Fibroblast of peridontal ligament (primary cell): ENCODE results near the gene RNFT2.

Source experiments
- DNase-seq: peaks from one replicate; pipeline ENCODE4 v3.0.0-alpha.2; 2010; ENCODE audit errors: extremely low read depth

Gene RNFT2

DNA sequence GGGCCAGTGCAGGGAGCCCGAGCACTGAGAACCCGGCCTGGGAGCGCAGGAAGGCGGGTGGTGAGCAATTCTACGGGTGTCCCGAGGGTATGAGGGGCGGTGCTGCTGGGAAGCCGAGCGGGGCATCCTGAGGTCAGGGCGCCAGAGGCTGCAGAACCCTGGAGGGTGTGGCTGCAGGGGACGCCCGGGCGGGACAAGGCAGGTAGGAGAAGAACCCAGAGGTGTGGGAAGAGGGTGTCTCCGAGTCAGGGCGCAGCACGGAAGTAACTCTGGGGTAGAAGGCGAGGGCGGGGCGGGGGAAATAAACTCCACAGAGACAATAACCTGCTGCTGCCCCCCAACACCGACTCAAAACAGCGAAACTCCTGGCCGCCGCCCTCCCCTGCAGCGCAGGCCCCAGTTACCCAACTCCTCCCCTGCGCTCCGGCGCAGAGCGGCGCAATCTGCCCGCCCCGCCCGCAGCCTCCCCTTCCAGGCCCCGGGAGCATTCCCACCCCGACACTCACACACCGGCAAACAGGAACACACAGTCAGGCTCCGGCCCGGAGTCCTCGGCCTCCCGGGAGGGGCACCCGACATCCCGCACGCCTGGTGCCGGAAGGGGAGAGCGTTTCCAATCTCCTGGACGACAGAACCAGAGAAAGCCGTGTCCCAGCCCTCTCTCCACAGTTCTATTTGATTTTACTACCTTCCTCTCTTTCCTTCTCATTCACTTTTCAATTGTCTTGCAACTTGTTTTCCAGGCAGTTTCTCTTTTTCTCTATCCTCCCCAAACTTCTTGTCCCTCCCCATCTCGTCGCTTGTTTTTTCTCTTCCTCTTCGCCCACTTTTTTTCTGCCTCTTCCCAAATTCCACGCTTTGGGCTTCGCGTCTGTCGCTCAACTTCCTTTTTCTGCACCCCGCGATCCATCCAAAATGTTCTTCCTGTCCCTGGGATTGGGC, 140.7 kb downstream of the RNFT2 start:
- DNase-seq, result peak; percentile 13

DNA sequence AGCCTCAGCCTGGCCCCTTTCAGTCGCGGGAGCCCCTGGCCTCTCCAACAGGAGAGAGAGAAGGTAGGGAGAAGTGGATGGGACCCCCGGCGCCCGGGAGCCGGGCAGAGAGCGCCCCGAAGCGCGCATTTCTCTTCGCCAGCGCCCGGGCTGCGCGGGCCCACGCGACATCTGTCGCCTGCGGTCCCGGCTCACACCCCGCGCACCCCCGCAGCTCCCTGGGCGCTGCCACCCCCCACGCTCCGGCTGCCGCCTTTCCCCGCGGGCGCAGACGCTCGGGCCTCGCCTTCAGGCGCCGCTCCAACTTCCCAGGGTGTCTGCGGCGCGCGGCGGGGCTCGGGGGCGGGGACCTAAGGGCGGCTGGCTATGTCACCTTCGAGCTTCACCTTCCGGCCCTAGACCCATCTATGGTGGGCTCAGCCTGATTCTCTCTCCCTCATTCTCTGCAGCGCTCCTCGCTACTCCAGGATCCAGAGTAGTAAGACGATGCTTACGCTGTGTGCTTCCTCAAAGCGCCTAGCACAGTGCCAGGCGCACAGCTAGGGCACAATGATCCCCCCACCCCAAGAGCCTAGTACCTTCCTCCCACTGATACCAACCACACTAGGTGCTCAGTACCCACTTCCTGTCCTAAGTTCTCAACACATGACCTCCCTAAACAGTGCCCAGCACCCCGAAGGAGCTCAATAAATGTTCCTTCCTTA, 141.5 kb downstream of the RNFT2 start:
- no peak for DNase-seq

DNA sequence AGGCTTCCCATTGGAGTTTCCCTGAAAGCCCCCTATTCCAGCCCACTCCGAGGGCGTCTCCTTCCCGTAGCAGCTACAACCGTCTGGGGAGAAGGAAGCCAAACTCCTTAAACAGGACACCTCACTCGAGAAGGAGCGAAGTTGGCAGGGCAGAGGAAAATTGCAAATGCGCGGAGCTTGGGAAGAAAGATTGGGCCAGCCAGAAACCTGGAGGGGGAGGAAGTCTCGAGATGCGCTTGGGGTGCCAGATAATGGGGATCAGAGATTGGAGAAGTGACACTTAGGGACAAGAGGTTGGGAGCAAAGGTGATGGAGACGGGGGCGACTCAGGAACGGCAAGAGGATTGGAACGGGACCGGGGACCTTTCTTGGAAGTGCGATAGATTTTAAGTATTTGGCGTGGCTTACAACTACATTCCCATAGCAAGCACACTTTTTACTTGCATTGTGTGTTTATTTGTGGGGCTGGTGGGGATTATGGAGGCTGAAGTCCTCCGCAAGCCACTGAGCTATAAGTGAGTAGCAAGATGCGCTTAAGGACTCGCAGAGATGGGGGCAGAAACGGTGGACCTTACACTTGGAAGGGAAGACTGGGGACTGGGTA, 142.2 kb downstream of the RNFT2 start:
- DNase-seq, result peak; percentile 31

DNA sequence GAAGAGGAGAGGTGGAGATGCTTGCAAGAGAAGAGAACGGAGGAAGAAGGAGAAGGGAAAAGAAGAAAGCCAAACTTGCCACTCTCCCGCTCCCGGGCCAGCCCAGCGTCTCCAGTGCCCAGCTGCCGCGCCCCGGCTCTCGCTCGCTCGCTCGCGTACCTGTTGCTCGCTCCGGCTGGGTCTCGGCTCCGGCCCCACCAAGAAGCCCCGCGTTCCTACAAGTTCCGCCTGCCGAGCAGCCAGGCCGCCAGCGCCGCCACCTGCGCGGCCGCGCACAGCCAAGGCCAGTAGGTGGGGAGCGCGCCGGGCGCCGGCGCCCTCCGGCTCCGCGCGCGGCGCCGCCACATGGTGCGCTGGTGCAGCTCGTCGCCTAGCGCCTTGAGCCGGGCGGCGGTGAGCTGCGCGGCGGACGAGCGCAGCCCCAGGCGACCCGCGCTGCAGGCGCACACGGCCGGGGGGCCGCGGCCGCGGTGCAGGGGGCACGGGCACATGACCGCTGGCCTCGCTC, 142.8 kb downstream of the RNFT2 start:
- DNase-seq, result no peak

DNA sequence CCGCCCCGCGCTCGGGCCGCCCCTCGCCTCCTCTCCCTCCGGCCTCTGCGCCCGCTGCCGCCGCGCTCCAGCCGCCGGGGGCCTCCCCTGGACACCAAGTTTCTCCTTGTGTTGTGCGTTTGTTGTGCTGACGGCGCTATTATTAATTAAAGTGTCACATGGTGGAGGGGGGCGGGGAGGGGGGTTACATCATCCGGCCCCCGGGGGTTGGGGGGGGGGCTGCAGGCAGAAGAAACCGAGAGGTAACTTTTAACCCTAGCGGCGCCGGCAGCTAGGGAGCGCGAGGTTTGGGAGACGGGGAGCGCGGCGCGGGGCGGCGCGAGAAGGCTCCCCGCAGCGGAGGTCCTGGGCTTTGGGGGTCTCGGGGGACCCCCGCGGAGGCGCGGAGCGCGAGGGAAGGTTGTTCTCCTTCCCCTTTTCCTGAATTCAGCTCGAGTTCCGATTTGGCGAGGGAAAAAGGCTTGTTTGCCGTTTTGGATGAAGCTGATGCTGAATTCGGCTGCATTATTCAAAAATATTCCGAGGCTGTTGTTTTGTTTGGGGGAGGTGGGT, 143.3 kb downstream of the RNFT2 start, which contains the start of gene HRK:
Gene HRK (minus strand): TSS at position 117 of the 552 bp plus-strand sequence. CDS start 134 bp downstream, outside the sequence.
- no peak for DNase-seq

DNA sequence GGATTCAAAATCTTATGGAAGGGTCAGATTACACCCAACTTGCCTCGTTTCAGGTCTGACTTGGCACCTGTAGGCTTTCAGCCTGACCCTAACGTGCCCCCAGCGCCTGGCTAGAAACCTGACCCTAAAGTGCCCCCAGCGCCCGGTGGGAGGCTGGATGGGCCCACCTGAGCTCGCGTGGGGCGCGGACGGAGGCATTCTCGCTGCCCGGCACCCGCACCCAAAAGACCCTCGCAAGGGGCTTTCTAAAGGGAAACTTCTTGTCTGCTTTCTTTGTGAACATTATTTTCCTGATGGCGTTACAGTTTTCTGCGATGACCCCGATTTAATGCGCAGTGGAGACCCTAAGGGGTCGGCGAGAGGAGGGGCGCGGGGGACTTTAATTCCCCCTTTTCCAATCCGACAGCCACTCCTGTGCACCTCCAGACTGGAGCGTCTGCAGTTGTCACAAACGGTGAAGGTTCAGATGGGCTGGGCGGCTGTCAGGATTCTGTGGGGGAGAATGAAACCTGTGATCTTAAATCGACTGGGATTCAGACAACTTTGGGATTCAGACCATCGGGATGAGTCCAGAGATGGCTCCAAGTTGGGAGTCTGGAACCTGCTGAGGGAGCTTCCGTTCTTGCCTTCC, 143.9 kb downstream of the RNFT2 start:
- DNase-seq, result no peak

DNA sequence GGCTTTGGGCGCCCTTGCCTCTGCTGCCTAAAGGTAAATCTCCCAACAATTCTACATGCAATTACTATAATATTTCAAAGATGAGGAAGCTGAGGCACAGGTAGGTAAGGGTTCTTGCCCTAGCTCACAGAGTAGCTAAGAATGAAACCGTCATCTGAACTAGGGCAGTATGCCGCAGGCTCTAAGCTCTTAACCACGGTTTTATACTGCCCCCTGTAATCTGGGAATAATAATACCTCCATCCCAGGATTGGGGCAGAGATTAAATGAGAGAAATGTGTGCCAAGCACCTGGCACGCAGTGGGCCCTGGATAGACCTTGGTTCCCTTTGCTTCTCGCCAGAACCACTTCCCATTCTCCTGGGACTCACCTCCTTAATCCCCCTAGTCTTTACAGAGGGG, 144.6 kb downstream of the RNFT2 start:
- peak; percentile 36 for DNase-seq

DNA sequence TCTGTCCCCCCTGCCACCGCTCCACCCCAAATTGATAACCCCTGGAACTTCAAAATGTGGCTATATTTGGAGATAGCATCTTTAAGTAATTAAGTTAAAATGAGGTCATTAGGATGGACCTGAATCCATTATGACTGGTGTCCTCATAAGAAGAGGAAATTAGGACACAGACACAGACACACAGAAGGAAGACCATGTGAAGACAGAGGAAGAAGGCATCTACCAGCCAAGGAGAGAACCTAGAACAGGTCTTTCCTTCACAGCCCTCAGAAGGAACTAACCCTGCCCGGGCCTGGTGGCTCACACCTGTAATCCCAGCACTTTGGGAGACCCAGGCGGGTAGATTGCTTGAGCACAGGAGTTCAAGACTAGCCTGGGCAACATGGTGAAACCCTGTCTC, 146.8 kb downstream of the RNFT2 start:
- no peak for DNase-seq

DNA sequence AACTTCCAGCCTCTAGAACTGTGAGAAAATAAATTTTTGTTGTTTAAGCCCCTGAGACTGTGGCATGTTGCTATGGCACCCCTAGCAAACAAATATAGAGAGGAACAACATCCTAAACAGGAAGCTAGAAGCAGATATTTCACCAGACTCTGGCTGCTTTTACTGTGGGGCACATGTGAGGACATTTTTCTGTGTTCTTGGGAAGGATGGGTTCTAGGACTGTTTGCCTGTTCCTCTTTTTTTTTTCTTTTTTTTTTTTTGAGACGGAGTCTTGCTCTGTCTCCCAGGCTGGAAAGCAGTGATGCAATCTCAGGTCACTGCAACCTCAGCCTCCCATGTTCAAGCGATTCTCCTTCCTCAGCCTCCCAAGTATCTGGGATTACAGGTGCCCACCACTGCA, 147.4 kb downstream of the RNFT2 start:
- no peak for DNase-seq

DNA sequence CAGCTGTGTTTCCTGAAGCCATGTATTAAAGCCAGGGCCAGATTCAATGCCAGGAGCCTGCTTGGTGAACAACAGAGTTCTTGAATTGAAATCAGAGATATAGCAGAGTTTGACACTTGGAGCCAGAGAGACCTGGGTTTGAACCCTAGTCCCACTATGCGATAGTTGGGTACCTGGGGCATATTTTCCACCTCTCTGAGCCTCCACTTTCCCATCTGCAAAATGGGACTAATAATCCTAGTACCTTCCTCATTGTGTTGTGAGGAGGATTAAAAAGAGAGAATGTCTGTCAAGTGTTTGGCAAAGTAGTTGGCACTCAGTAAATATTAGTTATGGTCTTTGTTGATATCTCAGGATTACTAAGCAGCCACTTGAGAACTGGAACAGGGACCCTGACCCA, 149.1 kb downstream of the RNFT2 start:
- no peak for DNase-seq

DNA sequence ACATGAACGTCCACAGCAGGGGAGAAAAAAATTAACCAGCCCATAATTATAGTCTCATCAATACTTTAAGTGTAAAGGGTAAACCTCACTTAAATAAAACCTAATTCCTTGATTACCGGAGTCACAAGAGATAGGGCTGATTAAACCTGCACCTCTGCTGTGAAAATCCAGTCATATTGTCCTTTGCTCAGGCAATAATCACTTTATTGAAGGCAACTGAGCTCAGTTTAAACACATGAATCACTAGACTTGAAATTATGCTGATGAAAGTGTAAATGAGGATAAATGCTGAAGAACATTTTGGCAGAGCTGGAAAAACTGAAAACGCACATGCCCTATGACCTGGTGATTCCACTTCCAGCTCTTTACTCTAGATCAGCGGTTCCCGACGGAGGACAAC, 149.8 kb downstream of the RNFT2 start:
- DNase-seq, result no peak

DNA sequence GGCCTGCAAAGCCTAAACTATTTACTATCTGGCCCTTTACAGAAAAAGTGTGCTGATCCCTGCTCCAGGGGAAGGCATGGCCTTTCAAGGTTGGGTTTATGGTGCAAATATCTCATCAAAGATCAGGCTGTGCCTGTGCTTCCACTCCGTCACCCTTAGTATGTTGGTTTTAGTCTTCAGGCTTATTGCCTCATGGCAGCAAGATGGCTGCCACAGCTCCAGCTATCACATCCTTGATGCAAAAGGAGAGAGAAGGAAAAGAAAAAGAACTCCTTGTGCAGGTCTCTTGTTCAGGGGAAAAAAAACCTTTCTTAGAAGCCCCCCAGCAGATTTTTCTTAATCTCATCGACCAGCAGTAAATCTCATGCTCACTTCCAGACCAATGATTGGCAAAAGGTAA, 152.2 kb downstream of the RNFT2 start:
- no peak for DNase-seq

DNA sequence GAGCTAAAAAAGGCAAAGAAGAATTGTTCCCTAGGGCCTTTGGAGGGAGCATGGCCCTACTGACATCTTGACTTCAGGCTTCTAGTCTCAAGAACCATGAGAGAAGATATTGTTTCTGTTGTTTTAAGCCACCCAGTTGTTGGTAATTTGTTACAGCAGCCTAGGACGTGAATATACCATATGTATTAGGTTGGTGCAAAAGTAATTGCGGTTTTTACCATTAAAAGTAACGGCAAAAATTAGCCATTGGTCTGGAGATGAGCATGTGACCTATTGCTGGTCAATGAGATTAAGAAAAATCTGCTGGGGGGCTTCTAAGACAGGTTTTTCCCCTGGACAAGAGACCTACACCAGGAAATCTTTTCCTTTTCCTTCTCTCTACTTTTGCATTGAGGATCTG, 152.9 kb downstream of the RNFT2 start:
- DNase-seq, result no peak

DNA sequence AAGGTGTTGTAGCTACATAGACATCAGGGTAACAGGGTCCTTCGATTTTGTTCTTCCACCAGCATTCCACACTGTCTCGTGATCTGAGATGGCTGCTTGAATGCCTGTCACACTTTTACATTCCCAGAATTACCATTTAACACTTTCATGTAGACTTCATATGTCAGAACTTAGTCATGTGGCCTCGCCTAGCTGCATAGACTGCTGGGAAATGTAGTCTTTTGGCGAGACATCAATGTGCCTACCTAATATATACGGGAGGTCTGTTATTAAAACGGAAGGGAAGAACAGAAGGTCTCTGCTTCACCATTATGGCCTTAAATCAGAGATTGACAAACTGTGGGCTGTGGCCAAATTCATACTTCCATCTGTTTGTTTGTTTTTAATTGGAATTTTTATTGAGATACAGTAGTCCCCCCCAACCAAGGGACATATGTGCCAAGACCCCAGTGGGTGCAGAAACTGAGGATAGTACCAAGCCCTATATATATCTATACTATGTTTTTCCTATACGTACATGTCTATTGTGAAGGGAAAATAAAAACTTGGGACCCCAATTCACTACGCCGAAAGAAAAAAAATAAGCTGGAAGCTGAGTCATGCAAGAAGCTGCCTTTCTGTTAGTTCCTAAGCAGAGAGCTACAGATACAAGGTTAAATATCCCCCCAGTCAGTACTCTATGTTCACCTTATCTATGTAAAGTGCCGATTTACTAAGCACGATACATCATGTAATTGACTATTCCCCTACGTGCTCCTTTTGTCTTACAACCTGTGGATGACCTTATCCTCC, 154.4 kb downstream of the RNFT2 start:
- DNase-seq, result no peak

DNA sequence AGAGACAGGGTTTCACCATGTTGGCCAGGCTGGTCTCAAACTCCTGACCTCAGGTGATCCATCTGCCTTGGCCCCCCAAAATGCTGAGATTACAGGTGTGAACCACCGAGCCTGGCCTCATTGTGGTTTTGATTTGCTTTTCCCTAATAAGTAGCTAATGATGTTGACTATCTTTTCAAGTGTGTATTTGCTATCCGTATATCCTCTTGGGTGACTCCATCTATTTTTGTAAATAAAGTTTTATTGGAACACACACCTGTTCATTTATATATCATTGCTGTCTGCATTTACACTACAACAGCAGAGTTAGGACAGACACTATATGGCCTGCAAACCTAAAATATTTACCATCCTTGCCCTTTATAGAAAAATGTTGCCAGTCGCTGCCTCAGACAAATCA, 156.8 kb downstream of the RNFT2 start:
- no peak for DNase-seq

DNA sequence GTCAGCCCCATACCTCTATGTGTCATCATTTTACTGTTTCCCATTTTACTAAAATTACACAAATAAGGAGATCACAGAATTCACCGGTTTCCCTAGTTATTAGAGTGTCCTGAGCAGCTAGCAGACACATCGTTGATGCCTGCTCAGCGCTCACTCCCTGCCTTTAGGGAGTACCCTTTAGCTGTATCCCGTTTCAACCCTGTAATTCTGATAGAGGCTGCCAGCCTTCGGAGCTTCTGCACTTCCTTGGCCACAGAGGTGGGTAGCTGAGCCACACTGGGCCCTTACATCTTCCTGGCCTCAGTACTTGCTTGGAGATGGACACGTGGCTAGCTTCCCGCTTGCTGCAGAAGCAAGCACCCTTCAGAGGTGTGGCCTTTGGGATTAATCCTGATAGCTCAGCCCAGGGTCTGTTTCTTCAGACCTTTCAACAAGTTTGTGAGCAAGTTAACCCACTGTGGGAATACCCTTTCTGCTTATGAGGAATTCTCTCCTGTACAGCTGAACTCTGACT, 158.4 kb downstream of the RNFT2 start:
- no peak for DNase-seq

DNA sequence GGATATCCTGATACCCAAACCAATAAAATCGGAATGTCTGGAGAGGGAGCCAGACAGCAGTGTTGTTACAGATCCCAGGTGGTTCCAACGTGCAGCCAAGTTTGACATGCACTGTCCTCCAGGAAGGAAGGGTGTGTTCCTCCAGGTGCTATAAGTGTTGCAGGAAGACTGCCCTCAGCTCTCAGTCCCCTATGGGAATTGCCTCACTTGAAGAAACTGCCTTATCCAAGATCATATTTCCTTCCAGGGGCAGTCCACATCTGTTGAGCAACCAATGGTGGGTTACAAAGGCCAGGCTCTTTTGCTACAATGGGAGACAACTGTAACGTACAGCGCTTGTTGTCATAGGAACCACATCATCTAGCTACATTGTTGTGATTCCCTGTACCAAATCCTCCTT, 159.4 kb downstream of the RNFT2 start:
- DNase-seq, result no peak

DNA sequence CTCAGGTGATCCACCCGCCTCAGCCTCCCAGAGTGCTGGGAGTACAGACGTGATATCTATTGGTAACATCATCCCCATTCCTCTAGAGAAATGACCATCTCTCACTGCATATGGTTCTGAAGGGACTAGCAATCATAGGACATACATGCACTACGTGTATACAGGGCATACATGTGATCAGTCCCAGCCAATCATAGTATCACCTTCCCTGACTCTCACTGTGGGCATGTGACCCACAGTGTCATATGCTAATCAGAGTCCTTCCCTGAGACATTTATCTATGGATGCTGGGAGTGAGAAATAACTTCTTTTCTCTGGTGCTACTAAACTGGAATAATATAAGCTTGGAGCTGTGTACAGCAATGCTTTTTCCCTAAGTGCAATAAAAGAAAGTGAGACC, 160.6 kb downstream of the RNFT2 start:
- no peak for DNase-seq

DNA sequence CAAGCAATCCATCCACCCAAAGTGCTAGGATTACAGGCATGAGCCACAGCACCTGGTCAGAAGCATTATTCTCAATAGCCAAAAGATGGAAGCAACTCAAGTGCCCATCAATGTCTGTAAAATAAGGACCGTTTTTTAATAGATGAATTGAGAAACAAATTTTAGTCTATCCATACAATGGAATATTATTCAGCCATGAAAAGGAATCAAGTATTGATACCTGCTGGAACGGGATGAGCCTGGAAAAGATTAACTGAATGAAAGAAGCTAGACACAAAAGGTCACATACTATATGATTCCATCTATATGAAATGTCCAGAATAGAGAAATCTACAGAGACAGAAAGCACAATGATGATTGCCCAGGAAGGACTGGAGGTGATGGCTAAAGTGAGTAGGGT, 163.5 kb downstream of the RNFT2 start:
- no peak for DNase-seq
